Brain microvascular endothelial cell (primary cell): ENCODE data around the gene PDE9A.

Source experiments
- DNase-seq: peaks from one replicate; pipeline ENCODE4 v3.0.0-alpha.2; 2020
- H3K27ac ChIP-seq: fragments of 250-450 bp; sonication (Bioruptor Pico); 2 replicates; pipeline ENCODE4 v1.5.1; 2020; ENCODE audit warnings: mild to moderate bottlenecking, moderate library complexity
- H3K27me3 ChIP-seq: fragments of 250-450 bp; sonication (Bioruptor Pico); replicated peaks from 2 replicates; pipeline ENCODE4 v1.5.1; 2020; ENCODE audit warnings: mild to moderate bottlenecking
- H3K36me3 ChIP-seq: fragments of 250-450 bp; sonication (Bioruptor Pico); replicated peaks from 2 replicates; pipeline ENCODE4 v1.5.1; 2020; ENCODE audit warnings: mild to moderate bottlenecking
- H3K4me3 ChIP-seq: 2 replicates; pipeline ENCODE4 v1.5.1; 2011; ENCODE audit warnings: low read depth, mild to moderate bottlenecking, control low read depth, low read length, moderate library complexity
- CTCF ChIP-seq: IDR thresholded peaks from 2 replicates; pipeline ENCODE4 v1.5.1; 2011; ENCODE audit warnings: low read depth, mild to moderate bottlenecking, moderate library complexity, low read length, control low read depth, inconsistent platforms; ENCODE audit errors: missing control alignments
- in situ Hi-C: cut with HindIII; loops from 2 replicates; pipeline ENCODE4 v1.10.0; 2017; ENCODE audit warnings: low sequenced_read_pairs, low pct_ligation_motif_present

Gene PDE9A

GRCh38 chr21:42663860-42664535 is 10.6 kb downstream of the PDE9A start:
- no peak for DNase-seq
- TF ChIP-seq CTCF = no peak
- in situ Hi-C loops = no loop called here
- H3K36me3 ChIP-seq = no peaks in the 10 kb centered on the region
- peaks cover 22% of the 10 kb centered on the region for H3K27me3 ChIP-seq
- H3K4me3 ChIP-seq = no peak overlapping the region
- no peak overlapping the region for H3K27ac ChIP-seq

- no peak overlapping the region for H3K4me3 ChIP-seq
- in situ Hi-C loops = no loop called here
- no peak overlapping the region for H3K27ac ChIP-seq
- no peak for DNase-seq
- H3K36me3 ChIP-seq = no peaks in the 10 kb centered on the region
- no peak for TF ChIP-seq CTCF
- H3K27me3 ChIP-seq = peaks cover 18% of the 10 kb centered on the region
Observed at GRCh38 chr21:42664614-42665013, 11.2 kb downstream of the PDE9A start.

- Histone ChIP-seq H3K4me3 (no peak overlapping the region), H3K27ac (no peak overlapping the region), H3K27me3 (peaks cover 16% of the 10 kb centered on the region), H3K36me3 (no peaks in the 10 kb centered on the region)
- TF ChIP-seq CTCF = no peak
- no peak for DNase-seq
- in situ Hi-C loops = no loop called here
Observed at GRCh38 chr21:42665026-42665425, 11.6 kb downstream of the PDE9A start.

GRCh38 chr21:42665484-42665883 is 12.1 kb downstream of the PDE9A start:
- no peak for DNase-seq
- TF ChIP-seq CTCF = no peak
- no peak overlapping the region for H3K4me3 ChIP-seq
- H3K27ac ChIP-seq = no peak overlapping the region
- H3K27me3 ChIP-seq = peaks cover 18% of the 10 kb centered on the region
- no peaks in the 10 kb centered on the region for H3K36me3 ChIP-seq
- in situ Hi-C loops = no loop called here

GRCh38 chr21:42666023-42666747 is 12.8 kb downstream of the PDE9A start:
- Histone ChIP-seq H3K27me3 (peaks cover 21% of the 10 kb centered on the region), H3K27ac (no peak overlapping the region), H3K4me3 (no peak overlapping the region), H3K36me3 (no peaks in the 10 kb centered on the region)
- no peak for DNase-seq
- in situ Hi-C loops = no loop called here
- TF ChIP-seq CTCF = no peak
